HG03066 (cell line): ENCODE data around the gene ZNF565.
A peak's percentile ranks its signal among the peaks of the same experiment; 100 is the strongest.
"Not testable (repeated sequence)": the region's sequence is repeated elsewhere in the genome, so short reads cannot be mapped to it uniquely, and the experiment has no call there.

Experiments
- ATAC-seq: cut with Tn5 transposase; IDR thresholded peaks from one replicate; pipeline ENCODE4 v1.9.1; 2021; ENCODE audit warnings: low read depth; ENCODE audit not compliant: unreplicated experiment

ZNF565 gene

GRCh38 chr19:36214386-36215275, at the start of gene ZNF565, which contains the start of gene ZNF146:
Gene ZNF565 (minus strand): TSS chr19:36214665. CDS start chr19:36201985, 12,680 bp downstream.
Gene ZNF146 (plus strand): TSS chr19:36215106. CDS start chr19:36236441, 21,335 bp downstream.
- ATAC-seq = peak; percentile 86

- no peak for ATAC-seq
Observed at GRCh38 chr19:36259211-36259610, 44.7 kb upstream of the ZNF565 start.

- ATAC-seq = no peak
Observed at GRCh38 chr19:36258028-36258875, 43.8 kb upstream of the ZNF565 start.

- ATAC-seq = no peak
Observed at GRCh38 chr19:36257520-36257876, 43.0 kb upstream of the ZNF565 start.

GRCh38 chr19:36256853-36257519, 42.5 kb upstream of the ZNF565 start:
- ATAC-seq = no peak

- no peak for ATAC-seq
Observed at GRCh38 chr19:36256064-36256463, 41.6 kb upstream of the ZNF565 start.

- no peak for ATAC-seq
Observed at GRCh38 chr19:36255316-36255715, 40.9 kb upstream of the ZNF565 start.

GRCh38 chr19:36254848-36255247, 40.4 kb upstream of the ZNF565 start:
- ATAC-seq = no peak

GRCh38 chr19:36252047-36252446, 37.6 kb upstream of the ZNF565 start:
- ATAC-seq = no peak

GRCh38 chr19:36246006-36246481, 31.6 kb upstream of the ZNF565 start:
- ATAC-seq = no peak

GRCh38 chr19:36245210-36246005, 30.9 kb upstream of the ZNF565 start:
- no peak for ATAC-seq

- ATAC-seq = no peak
Observed at GRCh38 chr19:36244066-36244465, 29.6 kb upstream of the ZNF565 start.

GRCh38 chr19:36236946-36237310, 22.5 kb upstream of the ZNF565 start:
- ATAC-seq = no peak

- ATAC-seq = no peak
Observed at GRCh38 chr19:36236304-36236945, 22.0 kb upstream of the ZNF565 start.

- not testable (repeated sequence) for ATAC-seq
Observed at GRCh38 chr19:36233626-36234025, 19.2 kb upstream of the ZNF565 start.

- no peak for ATAC-seq
Observed at GRCh38 chr19:36225219-36225892, 10.9 kb upstream of the ZNF565 start.

- no peak for ATAC-seq
Observed at GRCh38 chr19:36222503-36222902, 8.0 kb upstream of the ZNF565 start.

- ATAC-seq = no peak
Observed at GRCh38 chr19:36221474-36221873, 7.0 kb upstream of the ZNF565 start.
